Activated T-helper 1 cell treated with anti-CD3 and anti-CD28 coated beads, Interleukin-12 subunit alpha, Interleukin-12 subunit beta, Interleukin-2, Interleukin-4 antibody, amounts not matched to agents 30 ng/mL and 10 ng/mL and 1 ng/mL, durations not matched to agents 14 hours and 24 hours and 36 hours (primary cell): ENCODE data around the gene C11orf68. TPM values are rescaled to one million over a fixed set of nuclear protein-coding genes. Genes with fewer than 3 reads are reported as not detected.

Experiments used
- DNase-seq: peaks from one replicate; pipeline ENCODE4 v3.0.0; 2021; ENCODE audit warnings: low spot score
- H3K27ac Mint-ChIP-seq: one replicate; pipeline ENCODE4 v1.8.0; 2021; ENCODE audit warnings: mild to moderate bottlenecking, mixed read lengths
- H3K27me3 Mint-ChIP-seq: one replicate; pipeline ENCODE4 v1.8.0; 2022; ENCODE audit warnings: mild to moderate bottlenecking, moderate library complexity, mixed read lengths; ENCODE audit not compliant: insufficient read depth
- H3K36me3 Mint-ChIP-seq: one replicate; pipeline ENCODE4 v1.8.0; 2021; ENCODE audit warnings: low read depth, mixed read lengths
- H3K4me1 Mint-ChIP-seq: one replicate; pipeline ENCODE4 v1.8.0; 2021; ENCODE audit warnings: low read depth, mixed read lengths
- H3K4me3 Mint-ChIP-seq: one replicate; pipeline ENCODE4 v1.8.0; 2021; ENCODE audit warnings: mild to moderate bottlenecking, moderate library complexity, mixed read lengths
- H3K9me3 Mint-ChIP-seq: one replicate; pipeline ENCODE4 v1.8.0; 2021; ENCODE audit warnings: mixed read lengths
- intact Hi-C: fragments of 100-400 bp; cut with micrococcal nuclease; formaldehyde crosslinking; loops from one replicate; pipeline ENCODE4 v1.15.1; 2024
- total RNA-seq: library from RNA; stranded (reverse); gene quantifications from 2 replicates; pipeline ENCODE4 v1.2.3, GENCODE V29; 2022

The C11orf68 gene
- total RNA-seq, 1 donor from 2014 or later, result 21.4 TPM

DNA sequence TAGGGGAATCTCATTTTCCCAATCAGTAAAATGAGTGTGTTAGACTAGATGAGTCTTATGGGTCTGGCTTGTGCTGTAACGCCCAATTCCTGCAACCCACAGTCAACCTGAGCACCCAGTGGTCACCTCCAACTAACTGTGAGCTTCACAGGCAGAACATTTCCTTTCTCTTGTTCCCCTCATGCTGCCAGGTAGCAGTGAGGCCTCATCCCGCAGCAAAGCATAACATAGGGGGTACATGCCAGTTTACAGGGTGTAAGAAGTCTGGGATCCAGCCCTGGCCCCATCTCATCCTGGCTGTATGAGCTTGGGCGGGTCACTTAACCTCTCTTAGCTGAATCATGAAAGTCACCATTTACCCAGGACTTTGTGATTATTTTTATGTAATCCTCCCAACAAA, 50.0 kb downstream of the C11orf68 start:
- Mint-ChIP-seq H3K4me1 (peaks cover 16% of the 10 kb centered on the region), H3K4me3 (no peak overlapping the region), H3K9me3 (no peaks in the 10 kb centered on the region), H3K36me3 (peaks cover 17% of the 10 kb centered on the region), H3K27ac (no peak overlapping the region), H3K27me3 (peaks cover 1% of the 10 kb centered on the region)
- intact Hi-C loops, result no loop called here
- no peak for DNase-seq

- Mint-ChIP-seq H3K36me3 (peaks cover 21% of the 10 kb centered on the region), H3K27ac (no peak overlapping the region), H3K9me3 (no peaks in the 10 kb centered on the region), H3K4me3 (no peak overlapping the region), H3K4me1 (peaks cover 14% of the 10 kb centered on the region), H3K27me3 (peaks cover 1% of the 10 kb centered on the region)
- intact Hi-C loops, result no loop called here
- DNase-seq, result no peak
Observed at GRCh38 chr11:65868076-65868667, 50.7 kb downstream of the C11orf68 start.

DNA sequence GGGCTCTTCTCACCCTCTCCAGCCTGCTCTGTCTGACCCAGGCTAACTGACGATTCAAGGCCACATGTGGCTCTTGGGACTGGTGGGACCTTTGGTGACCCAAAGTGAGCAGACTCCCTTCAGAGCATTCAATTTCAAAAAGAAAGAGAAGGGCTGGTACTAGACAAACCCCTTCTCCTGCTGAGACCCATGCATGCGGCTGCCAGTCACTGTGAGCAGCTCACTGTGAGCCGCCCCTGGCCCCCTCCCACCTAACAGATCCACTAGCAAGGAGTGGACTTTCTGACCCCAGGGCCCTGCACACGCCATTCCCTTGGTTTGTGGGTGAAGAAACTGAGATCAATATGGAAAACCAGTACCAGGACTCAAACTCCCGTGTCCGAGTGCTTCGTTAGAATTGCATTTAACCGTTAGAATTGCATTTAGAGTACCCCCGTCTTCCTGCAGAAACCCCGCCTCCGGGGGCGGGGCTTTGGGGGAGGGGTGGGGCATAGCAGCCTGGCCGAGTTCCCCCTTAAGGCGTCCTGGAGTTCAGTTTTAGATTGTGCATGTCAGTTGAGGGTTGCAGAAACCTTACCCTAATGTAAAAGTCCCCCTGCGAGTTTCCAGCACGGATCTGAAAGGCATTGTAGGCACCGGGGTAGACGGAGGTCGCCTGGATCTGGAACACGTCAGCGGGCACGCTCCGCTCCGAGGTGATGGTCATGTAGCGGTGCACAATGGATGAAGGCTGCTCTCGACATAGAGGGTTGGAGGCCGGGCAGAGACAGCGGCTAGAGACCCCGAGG, 51.4 kb downstream of the C11orf68 start:
- Mint-ChIP-seq H3K27ac (no peak overlapping the region), H3K4me1 (peaks cover 14% of the 10 kb centered on the region), H3K36me3 (peaks cover 26% of the 10 kb centered on the region), H3K27me3 (peaks cover 1% of the 10 kb centered on the region), H3K4me3 (no peak overlapping the region), H3K9me3 (no peaks in the 10 kb centered on the region)
- intact Hi-C loops, result no loop called here
- DNase-seq, result no peak

Other genes with a start within 250 kb of the C11orf68 start
- 68.1 and 75.0 TPM in 2 replicates for gene KAT5, start 206.8 kb downstream of the C11orf68 start, total RNA-seq
- gene RNASEH2C, start 198.3 kb downstream of the C11orf68 start, total RNA-seq, result 87.6 and 89.0 TPM in 2 replicates
- gene AP5B1, start 138.1 kb downstream of the C11orf68 start, total RNA-seq, result 17.4 and 19.2 TPM in 2 replicates
- 0.10 and 0.36 TPM in 2 replicates for gene OVOL1, start 132.0 kb downstream of the C11orf68 start, total RNA-seq
- 1.6 and 1.9 TPM in 2 replicates for gene SNX32, start 85.1 kb downstream of the C11orf68 start, total RNA-seq
- gene CFL1, start 60.9 kb downstream of the C11orf68 start, total RNA-seq, result 1,020 and 1,061 TPM in 2 replicates
- gene MUS81, start 58.6 kb downstream of the C11orf68 start, total RNA-seq, result 77.7 and 79.6 TPM in 2 replicates
- gene EFEMP2, start 46.3 kb downstream of the C11orf68 start, total RNA-seq, result 6.5 and 7.9 TPM in 2 replicates
- gene CTSW, start 39.2 kb downstream of the C11orf68 start, total RNA-seq, result 5.7 and 7.4 TPM in 2 replicates
- gene FIBP, start 30.6 kb downstream of the C11orf68 start, total RNA-seq, result 86.8 and 93.2 TPM in 2 replicates
- 66.7 and 70.8 TPM in 2 replicates for gene CCDC85B, start 28.4 kb downstream of the C11orf68 start, total RNA-seq
- gene FOSL1, start 18.7 kb downstream of the C11orf68 start, total RNA-seq, result 31.7 and 33.5 TPM in 2 replicates
- 119 and 129 TPM in 2 replicates for gene DRAP1, start 364 bp upstream of the C11orf68 start, total RNA-seq
- gene TSGA10IP, start 26.4 kb upstream of the C11orf68 start, total RNA-seq, result not detected in 2 replicates
- 110 TPM in 2 replicates for gene SART1, start 42.7 kb upstream of the C11orf68 start, total RNA-seq
- gene EIF1AD, start 83.1 kb upstream of the C11orf68 start, total RNA-seq, result 69.0 and 70.7 TPM in 2 replicates
- gene BANF1, start 83.4 kb upstream of the C11orf68 start, total RNA-seq, result 282 and 284 TPM in 2 replicates
- gene CST6, start 92.9 kb upstream of the C11orf68 start, total RNA-seq, result 1.7 and 2.0 TPM in 2 replicates
- 0.18 and 0.76 TPM in 2 replicates for gene CATSPER1, start 107.4 kb upstream of the C11orf68 start, total RNA-seq
- gene GAL3ST3, start 130.1 kb upstream of the C11orf68 start, total RNA-seq, result 0.34 TPM in 1 of 2 replicates, not detected in the other
- 267 TPM in 2 replicates for gene SF3B2, start 133.3 kb upstream of the C11orf68 start, total RNA-seq
- gene PACS1, start 151.2 kb upstream of the C11orf68 start, total RNA-seq, result 80.4 and 89.5 TPM in 2 replicates